SK-N-MC (cell line): ENCODE results near the gene BBLN.

Experiments
- EZH2 ChIP-seq: fragments of 200-600 bp; sonication (generic); IDR thresholded peaks from one replicate; pipeline ENCODE4 v1.6.1; 2017; ENCODE audit warnings: antibody characterized with exemption
- POLR2AphosphoS5 ChIP-seq: IDR thresholded peaks from 2 replicates; pipeline ENCODE4 v1.6.1; 2012; ENCODE audit warnings: mild to moderate bottlenecking, low read depth, low read length, borderline replicate concordance

DNA sequence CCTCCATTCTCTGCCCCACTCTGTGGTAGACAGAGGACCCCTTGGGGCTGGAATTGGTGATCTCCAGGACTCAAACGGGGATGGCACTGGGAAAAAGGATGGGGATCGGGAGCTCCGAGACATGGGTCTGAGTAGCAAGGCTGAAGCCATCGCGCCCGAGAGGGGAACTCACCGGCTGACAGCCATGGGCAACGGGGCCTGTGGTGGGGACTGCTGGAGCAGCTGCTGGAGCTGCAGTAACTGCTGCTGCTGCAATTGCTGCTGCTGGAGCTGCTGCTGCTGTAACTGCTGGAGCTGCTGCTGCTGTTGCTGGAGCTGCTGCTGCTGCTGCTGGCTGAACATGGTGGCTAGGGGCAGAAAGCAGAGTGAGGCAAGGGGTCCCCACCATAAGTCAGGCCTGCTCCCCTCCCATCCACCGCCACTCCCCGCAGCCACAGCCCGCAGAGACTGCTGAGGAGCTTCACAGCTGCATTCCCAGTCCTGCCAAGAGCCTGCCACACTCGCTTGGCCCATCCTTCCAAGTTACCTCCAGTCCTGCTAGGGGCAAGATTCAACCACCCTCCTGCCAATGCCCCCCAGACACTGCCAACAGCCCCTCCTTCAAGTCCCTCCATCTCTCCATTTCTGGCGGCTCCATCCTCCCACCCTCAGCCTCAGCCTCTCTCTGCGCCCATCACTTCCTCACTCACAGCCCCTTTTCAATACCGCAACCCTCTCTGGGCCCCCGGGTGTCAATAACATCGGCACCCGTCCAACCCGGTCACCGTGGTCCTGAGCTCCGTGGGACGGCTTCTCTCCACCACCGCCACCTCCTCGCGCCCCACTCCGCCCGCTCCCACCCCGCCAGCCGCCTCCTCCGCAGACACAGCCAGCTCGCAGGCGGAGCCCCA is 30.7 kb downstream of the BBLN start:
- TF ChIP-seq EZH2: no peak
- no peak for TF ChIP-seq POLR2AphosphoS5
